Fibroblast of lung (primary cell): Measurements from ENCODE around the gene KATNAL1. TPM values are rescaled to one million over a fixed set of nuclear protein-coding genes. Genes with fewer than 3 reads are reported as not detected.

Experiments
- DNase-seq, 2 donors: peaks; one replicate each; pipeline versions ENCODE4 v3.0.0 to v3.0.0-alpha.2; 2010; ENCODE audit warnings: low read depth in 2 of 2
- H2AFZ ChIP-seq: 2 replicates; pipeline ENCODE4 v1.5.1; 2012; ENCODE audit warnings: low read length, control low read depth, inconsistent platforms
- H3K27ac ChIP-seq: 2 replicates; pipeline ENCODE4 v1.5.1; 2011; ENCODE audit warnings: low read length, control low read depth; ENCODE audit not compliant: insufficient read depth
- H3K27me3 ChIP-seq: 2 replicates; pipeline ENCODE4 v1.5.1; 2011; ENCODE audit warnings: mild to moderate bottlenecking, low read length; ENCODE audit not compliant: control insufficient read depth, insufficient read depth
- H3K36me3 ChIP-seq: 2 replicates; pipeline ENCODE4 v1.5.1; 2011; ENCODE audit warnings: low read length; ENCODE audit not compliant: control insufficient read depth, insufficient read depth
- H3K4me1 ChIP-seq: 2 replicates; pipeline ENCODE4 v1.5.1; 2011; ENCODE audit warnings: low read length; ENCODE audit not compliant: control insufficient read depth, insufficient read depth; ENCODE audit errors: extremely low read depth
- H3K4me2 ChIP-seq: 2 replicates; pipeline ENCODE4 v1.5.1; 2011; ENCODE audit warnings: low read length, control low read depth; ENCODE audit not compliant: insufficient read depth; ENCODE audit errors: extremely low read depth
- H3K4me3 ChIP-seq, 4 experiments: fragments of 200-600 bp in 1 of 4; sonication (generic) in 1 of 4; replicated peaks in 1 of 4; 2 replicates each; pipeline ENCODE4 v1.5.1; 2011 to 2016; ENCODE audit warnings: low read length in 4 of 4, low read depth in 3 of 4, mild to moderate bottlenecking in 3 of 4, control low read depth in 2 of 4, inconsistent platforms in 1 of 4, mixed read lengths in 1 of 4; ENCODE audit not compliant: insufficient read depth in 1 of 4; ENCODE audit errors: control extremely low read depth in 1 of 4
- H3K79me2 ChIP-seq: 2 replicates; pipeline ENCODE4 v1.5.1; 2012; ENCODE audit warnings: mild to moderate bottlenecking, low read length, inconsistent platforms; ENCODE audit not compliant: control insufficient read depth, insufficient read depth
- H3K9ac ChIP-seq: 2 replicates; pipeline ENCODE4 v1.5.1; 2011; ENCODE audit warnings: mild to moderate bottlenecking, low read length, control low read depth; ENCODE audit not compliant: insufficient read depth
- H3K9me3 ChIP-seq: 2 replicates; pipeline ENCODE4 v1.5.1; 2012; ENCODE audit warnings: low read depth, low read length; ENCODE audit not compliant: control insufficient read depth, insufficient read depth
- H4K20me1 ChIP-seq: 2 replicates; pipeline ENCODE4 v1.5.1; 2011; ENCODE audit warnings: low read length; ENCODE audit not compliant: control insufficient read depth, insufficient read depth; ENCODE audit errors: extremely low read depth
- EZH2 ChIP-seq: IDR thresholded peaks from 2 replicates; pipeline ENCODE4 v1.5.1; 2012; ENCODE audit warnings: low read length, control low read depth, mild to moderate bottlenecking; ENCODE audit errors: missing control alignments
- polyA plus RNA-seq, 2 donors: library from polyadenylated mRNA; depleted of rRNA in 1 of 2; stranded (reverse) in 1 of 2; unstranded in 1 of 2; fragments of >200 nt; gene quantifications; 2 replicates each; pipeline ENCODE4 v1.2.1, GENCODE V29; 2011 to 2012; ENCODE audit warnings: missing spikeins in 1 of 2
- total RNA-seq: library from RNA; depleted of rRNA; stranded (reverse); fragments of >200 nt; gene quantifications from 2 replicates; pipeline ENCODE4 v1.2.1, GENCODE V29; 2014
- TF ChIP-seq, protein P1 (sequence below), 2 donors: IDR thresholded peaks in 1 of 2; conservative IDR thresholded peaks in 1 of 2; 1 replicate in 1 of 2; 2 replicates in 1 of 2; pipeline ENCODE4 v1.5.1; 2011 to 2012; ENCODE audit warnings: low read length in 2 of 2, control low read depth in 1 of 2, inconsistent platforms in 1 of 2, low read depth in 1 of 2, mild to moderate bottlenecking in 1 of 2

KATNAL1 gene
- total and polyA plus RNA-seq, 2 donors (not counting 1 experiment from before 2014, with no cell fraction given): 24.8 to 32.7 TPM

DNA sequence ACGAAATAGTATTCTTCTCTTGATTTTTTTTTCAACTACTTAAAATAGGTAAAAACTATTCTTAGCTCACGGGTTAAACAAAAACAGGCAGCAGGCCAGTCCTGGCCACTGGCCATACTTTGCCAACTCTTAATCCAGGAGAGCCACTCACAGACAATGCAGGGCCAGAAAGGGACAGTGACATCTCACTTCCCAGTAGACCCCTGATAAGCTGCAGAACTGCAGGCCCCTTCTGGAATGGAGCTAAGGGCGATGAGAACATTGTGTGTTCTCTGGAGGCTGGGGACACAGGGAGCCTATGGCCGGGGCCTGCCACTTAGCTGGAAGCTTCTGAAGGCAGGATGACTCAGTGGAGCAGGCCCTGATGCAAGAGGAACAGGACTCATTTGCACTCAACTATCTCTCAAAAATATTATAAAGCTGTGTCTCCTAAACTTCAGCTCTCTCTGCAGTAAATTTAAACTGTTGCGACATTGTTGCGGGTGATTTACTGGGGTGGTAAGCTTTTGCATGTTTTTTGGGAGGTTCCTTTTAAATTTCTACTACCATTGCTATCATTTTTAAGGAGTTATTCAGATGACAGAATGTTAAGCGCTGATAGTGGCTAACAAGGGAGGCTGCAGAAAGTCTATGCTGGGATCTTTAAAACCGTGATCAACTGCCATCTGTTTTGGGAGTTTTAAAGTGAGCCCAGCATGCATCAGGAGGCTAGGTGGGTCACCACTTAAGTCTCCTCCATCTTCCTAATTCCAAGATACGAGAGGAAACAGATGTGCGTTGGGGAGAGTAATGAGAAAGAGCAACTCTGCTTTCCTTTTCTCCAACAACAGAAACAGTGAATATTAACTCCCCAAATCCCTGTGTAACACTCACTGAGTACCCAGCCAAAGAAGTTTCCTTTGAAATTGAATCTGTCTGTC lies 33.2 kb upstream of the KATNAL1 start:
- Histone ChIP-seq H2AFZ (peak overlapping the region; percentile 4), H3K4me1 (peaks cover 22% of the 10 kb centered on the region), H4K20me1 (no peaks in the 10 kb centered on the region), H3K27ac (peak overlapping the region; percentile 53), H3K27me3 (no peaks in the 10 kb centered on the region), H3K9me3 (no peaks in the 10 kb centered on the region), H3K36me3 (no peaks in the 10 kb centered on the region), H3K9ac (no peak overlapping the region), H3K4me3 (peak overlapping the region in 2 of 4 experiments; percentile 16 to 38), H3K4me2 (peak overlapping the region; percentile 81), H3K79me2 (no peaks in the 10 kb centered on the region)
- TF ChIP-seq, protein P1, sequence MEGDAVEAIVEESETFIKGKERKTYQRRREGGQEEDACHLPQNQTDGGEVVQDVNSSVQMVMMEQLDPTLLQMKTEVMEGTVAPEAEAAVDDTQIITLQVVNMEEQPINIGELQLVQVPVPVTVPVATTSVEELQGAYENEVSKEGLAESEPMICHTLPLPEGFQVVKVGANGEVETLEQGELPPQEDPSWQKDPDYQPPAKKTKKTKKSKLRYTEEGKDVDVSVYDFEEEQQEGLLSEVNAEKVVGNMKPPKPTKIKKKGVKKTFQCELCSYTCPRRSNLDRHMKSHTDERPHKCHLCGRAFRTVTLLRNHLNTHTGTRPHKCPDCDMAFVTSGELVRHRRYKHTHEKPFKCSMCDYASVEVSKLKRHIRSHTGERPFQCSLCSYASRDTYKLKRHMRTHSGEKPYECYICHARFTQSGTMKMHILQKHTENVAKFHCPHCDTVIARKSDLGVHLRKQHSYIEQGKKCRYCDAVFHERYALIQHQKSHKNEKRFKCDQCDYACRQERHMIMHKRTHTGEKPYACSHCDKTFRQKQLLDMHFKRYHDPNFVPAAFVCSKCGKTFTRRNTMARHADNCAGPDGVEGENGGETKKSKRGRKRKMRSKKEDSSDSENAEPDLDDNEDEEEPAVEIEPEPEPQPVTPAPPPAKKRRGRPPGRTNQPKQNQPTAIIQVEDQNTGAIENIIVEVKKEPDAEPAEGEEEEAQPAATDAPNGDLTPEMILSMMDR (conservative IDR thresholded peaks at IDR 0.05 in 1 of 2, IDR thresholded peaks at IDR 0.05 in 1 of 2; ENCODE audit: low read depth in 1 of 2, low read length in 2 of 2): no peak
- TF ChIP-seq EZH2: no peak
- peak; percentile 87 to 92 for DNase-seq

DNA sequence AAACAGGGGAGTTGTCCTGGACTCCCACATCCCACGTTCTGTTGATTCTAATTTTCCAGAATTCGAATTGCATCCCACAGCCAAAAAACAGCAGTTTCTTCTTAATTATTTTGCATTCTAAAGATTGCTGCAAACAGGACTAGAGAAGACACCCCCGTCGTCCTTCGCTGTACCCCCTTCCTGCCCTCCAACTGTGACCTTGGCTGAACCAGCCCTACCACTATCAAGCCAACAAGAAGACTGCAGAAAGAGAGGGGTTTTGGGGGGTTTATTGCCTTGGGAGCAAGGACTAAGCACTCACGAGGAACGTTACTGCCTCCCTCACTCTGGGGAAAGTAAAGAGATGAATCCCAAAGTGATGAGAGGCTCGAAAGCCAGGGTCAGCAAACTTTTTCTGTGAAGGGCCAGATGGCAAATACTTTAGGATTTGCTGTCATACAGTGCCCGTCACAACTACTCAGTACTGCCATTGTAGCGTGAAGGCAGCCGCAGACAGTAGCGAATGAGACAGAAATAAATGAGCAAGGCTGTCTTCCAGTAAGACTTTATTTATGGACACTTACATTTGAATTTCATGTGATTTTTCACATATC lies 32.5 kb upstream of the KATNAL1 start:
- H3K9ac ChIP-seq: no peak overlapping the region
- no peak overlapping the region for H2AFZ ChIP-seq
- no peaks in the 10 kb centered on the region for H4K20me1 ChIP-seq
- H3K4me1 ChIP-seq: peaks cover 22% of the 10 kb centered on the region
- peak in 1 of 2 donors; percentile 38 for DNase-seq
- no peaks in the 10 kb centered on the region for H3K27me3 ChIP-seq
- H3K9me3 ChIP-seq: no peaks in the 10 kb centered on the region
- H3K4me3 ChIP-seq: no peak overlapping the region
- H3K79me2 ChIP-seq: no peaks in the 10 kb centered on the region
- TF ChIP-seq, protein P1 (conservative IDR thresholded peaks at IDR 0.05 in 1 of 2, IDR thresholded peaks at IDR 0.05 in 1 of 2; ENCODE audit: low read depth in 1 of 2, low read length in 2 of 2): no peak
- TF ChIP-seq EZH2: no peak
- peak overlapping the region; percentile 53 for H3K27ac ChIP-seq
- H3K4me2 ChIP-seq: peak overlapping the region; percentile 61
- no peaks in the 10 kb centered on the region for H3K36me3 ChIP-seq

DNA sequence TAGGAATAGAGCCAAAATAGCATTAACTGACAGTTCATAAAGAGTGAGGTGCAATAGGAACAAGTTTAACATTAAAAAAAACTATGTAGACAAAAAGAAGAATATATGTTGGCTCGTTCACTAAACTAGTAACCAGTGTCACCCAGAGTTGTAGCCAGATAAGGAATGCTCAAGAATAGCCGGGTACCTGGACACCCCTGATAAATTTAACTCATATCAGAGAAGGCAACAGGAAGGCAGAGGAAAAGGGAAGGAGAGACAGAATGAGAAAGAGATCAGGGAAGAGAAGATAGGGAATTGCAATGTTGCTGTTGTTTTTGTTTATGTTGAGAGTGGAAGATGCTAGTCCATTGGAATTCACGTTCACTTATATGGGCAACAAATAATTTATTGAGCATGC lies 31.6 kb upstream of the KATNAL1 start:
- no peak overlapping the region for H2AFZ ChIP-seq
- no peak overlapping the region for H3K4me3 ChIP-seq
- H3K27ac ChIP-seq: no peak overlapping the region
- no peaks in the 10 kb centered on the region for H3K79me2 ChIP-seq
- DNase-seq: no peak
- no peaks in the 10 kb centered on the region for H3K9me3 ChIP-seq
- no peak overlapping the region for H3K9ac ChIP-seq
- no peak for TF ChIP-seq EZH2
- TF ChIP-seq, protein P1 (conservative IDR thresholded peaks at IDR 0.05 in 1 of 2, IDR thresholded peaks at IDR 0.05 in 1 of 2; ENCODE audit: low read depth in 1 of 2, low read length in 2 of 2): no peak
- no peak overlapping the region for H3K4me2 ChIP-seq
- H3K27me3 ChIP-seq: no peaks in the 10 kb centered on the region
- peaks cover 22% of the 10 kb centered on the region for H3K4me1 ChIP-seq
- no peaks in the 10 kb centered on the region for H4K20me1 ChIP-seq
- H3K36me3 ChIP-seq: no peaks in the 10 kb centered on the region
